ENCODE results near the gene WIPF3.

Gene WIPF3, protein sequence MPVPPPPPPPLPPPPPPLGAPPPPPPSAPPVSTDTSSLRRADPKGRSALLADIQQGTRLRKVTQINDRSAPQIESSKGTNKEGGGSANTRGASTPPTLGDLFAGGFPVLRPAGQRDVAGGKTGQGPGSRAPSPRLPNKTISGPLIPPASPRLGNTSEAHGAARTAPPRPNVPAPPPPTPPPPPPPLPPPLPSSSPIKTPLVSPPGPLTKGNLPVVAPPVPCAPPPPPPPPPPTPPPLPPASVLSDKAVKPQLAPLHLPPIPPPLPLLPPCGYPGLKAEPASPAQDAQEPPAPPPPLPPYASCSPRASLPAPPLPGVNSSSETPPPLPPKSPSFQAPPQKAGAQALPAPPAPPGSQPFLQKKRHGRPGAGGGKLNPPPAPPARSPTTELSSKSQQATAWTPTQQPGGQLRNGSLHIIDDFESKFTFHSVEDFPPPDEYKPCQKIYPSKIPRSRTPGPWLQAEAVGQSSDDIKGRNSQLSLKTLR

DNA sequence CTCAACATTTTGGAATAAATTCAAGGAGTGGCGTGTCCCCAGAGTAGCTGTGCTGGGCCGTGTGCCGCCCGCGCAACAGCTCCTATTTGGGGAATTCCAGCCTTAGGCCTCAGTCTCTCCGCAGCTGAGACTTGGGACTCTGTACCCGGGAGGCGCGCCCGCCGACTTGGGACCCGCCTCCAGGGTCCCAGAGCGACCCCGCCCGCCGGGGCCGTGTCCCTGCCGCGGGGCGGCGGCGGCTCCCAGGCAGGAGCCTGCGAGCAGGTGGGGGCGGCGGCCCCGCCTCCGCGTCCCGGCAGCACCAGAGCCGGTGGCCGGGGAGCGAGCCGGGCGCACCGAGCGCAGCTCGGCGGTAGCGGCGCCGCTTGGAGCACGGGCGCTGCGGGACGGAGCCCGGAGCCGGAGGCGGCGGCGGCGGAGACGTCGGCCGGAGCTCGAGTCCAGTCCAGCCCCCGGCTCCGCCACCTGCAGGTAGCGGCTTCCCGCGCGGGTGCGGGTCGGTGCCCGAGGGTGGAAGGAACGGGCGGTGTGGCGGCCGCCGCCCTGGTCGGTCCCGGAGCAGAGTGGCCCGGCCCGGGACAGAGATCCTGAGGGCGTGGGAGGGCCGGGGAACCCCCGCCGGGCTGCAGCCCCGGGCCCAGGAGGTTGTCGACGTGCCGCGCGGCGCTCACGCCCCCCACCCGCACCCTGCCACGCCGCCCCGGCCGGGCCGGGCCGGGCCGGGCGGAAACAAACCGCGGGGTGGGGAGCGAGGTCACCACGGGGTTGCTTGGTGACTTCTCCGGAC lies at the start of gene WIPF3:
WIPF3 (plus strand) TSS at position 301 of the 787 bp plus-strand sequence. CDS start 28,217 bp downstream, outside the sequence.
- in situ Hi-C loops (cut with MboI; ENCODE audit: low sequenced_read_pairs, unreplicated experiment), result no loop called here
- DNase-seq (ENCODE audit: low spot score), result peak; percentile 50
- TF ChIP-seq, protein P1, sequence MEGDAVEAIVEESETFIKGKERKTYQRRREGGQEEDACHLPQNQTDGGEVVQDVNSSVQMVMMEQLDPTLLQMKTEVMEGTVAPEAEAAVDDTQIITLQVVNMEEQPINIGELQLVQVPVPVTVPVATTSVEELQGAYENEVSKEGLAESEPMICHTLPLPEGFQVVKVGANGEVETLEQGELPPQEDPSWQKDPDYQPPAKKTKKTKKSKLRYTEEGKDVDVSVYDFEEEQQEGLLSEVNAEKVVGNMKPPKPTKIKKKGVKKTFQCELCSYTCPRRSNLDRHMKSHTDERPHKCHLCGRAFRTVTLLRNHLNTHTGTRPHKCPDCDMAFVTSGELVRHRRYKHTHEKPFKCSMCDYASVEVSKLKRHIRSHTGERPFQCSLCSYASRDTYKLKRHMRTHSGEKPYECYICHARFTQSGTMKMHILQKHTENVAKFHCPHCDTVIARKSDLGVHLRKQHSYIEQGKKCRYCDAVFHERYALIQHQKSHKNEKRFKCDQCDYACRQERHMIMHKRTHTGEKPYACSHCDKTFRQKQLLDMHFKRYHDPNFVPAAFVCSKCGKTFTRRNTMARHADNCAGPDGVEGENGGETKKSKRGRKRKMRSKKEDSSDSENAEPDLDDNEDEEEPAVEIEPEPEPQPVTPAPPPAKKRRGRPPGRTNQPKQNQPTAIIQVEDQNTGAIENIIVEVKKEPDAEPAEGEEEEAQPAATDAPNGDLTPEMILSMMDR (IDR thresholded peaks at IDR 0.05; ENCODE audit: borderline replicate concordance, control extremely low read depth, extremely low read depth, insufficient read depth, missing control alignments), result no peak

DNA sequence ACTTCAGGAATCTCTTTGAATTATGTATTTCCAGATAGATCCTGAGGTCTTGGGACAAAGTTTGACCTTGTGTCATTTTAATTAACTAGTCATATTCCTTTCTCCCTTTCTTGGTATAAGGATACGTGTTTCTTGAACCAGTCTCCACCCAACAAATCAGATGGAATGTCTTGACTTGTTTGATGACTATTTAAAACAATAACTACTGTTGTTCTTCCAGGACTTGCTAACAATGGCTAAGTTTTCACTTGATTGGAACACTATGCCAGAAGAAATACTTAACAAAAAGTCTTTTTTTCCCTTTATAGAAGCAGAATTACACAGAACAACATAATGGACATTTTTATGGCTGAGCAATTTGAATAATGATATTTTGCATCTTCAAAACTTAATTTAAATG lies 43.0 kb upstream of the WIPF3 start:
- in situ Hi-C loops (cut with MboI; ENCODE audit: low sequenced_read_pairs, unreplicated experiment), result no loop called here
- DNase-seq (ENCODE audit: low spot score), result no peak
- TF ChIP-seq, protein P1 (IDR thresholded peaks at IDR 0.05; ENCODE audit: borderline replicate concordance, control extremely low read depth, extremely low read depth, insufficient read depth, missing control alignments), result no peak

DNA sequence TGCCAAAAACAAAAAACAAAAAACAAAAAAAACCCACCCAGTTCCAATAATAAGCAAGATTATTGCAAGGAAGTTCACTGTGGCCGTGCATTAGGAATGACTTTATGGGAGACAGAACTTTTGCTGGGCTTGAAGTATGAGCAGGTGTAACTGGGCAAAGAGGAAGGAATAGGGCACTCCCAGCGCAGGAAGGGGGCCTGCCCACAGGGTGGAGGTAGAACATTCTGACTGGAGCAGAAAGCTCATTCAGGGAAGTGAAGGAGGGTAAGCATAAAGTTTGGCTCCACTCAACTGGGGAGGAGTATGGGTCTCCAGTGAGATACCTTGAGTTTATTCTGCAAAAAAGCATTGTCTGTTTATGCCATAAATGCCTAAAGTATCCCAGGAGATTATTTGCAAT lies 42.1 kb upstream of the WIPF3 start:
- TF ChIP-seq, protein P1 (IDR thresholded peaks at IDR 0.05; ENCODE audit: borderline replicate concordance, control extremely low read depth, extremely low read depth, insufficient read depth, missing control alignments), result no peak
- no peak for DNase-seq (ENCODE audit: low spot score)
- in situ Hi-C loops (cut with MboI; ENCODE audit: low sequenced_read_pairs, unreplicated experiment), result no loop called here

DNA sequence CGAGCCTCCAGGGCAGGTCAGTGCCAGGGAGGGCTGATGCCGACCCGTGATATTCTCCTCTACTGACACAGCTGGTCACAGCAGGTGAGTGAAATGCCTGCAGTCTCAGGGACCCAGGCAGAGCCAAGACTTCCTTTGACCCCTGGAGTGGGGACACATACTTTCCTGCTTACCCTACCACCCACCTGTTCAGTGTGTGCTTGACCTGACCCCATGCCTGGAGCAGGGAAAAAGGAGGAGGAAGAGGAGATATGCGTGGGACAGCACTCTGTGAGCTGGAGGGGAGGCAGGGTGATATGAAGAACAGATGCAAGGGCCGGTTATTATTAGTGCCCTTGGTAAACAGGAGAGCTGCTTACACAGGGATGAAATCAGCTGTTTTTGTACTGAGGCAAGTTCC lies 40.8 kb upstream of the WIPF3 start:
- DNase-seq (ENCODE audit: low spot score), result no peak
- TF ChIP-seq, protein P1 (IDR thresholded peaks at IDR 0.05; ENCODE audit: borderline replicate concordance, control extremely low read depth, extremely low read depth, insufficient read depth, missing control alignments), result no peak
- in situ Hi-C loops (cut with MboI; ENCODE audit: low sequenced_read_pairs, unreplicated experiment), result no loop called here

DNA sequence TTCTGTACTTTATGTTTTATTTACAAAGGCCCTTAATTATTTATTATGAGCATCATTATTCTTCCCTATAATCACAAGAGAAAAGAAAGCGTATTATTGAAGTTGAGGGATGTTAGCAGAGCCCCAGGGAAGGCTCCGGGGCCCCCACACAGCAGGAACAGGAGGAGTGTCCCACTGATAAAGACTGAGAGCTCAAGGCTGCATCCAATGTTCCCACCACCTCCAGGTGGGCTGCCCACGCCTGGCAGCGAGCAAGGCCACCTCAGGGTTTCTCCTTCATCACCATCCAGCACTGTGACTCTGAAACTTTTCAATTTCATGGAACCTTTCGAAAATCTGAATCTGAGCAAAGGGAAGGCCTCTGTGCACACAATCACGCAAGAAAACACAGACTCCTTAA lies 35.9 kb upstream of the WIPF3 start:
- in situ Hi-C loops (cut with MboI; ENCODE audit: low sequenced_read_pairs, unreplicated experiment), result no loop called here
- TF ChIP-seq, protein P1 (IDR thresholded peaks at IDR 0.05; ENCODE audit: borderline replicate concordance, control extremely low read depth, extremely low read depth, insufficient read depth, missing control alignments), result no peak
- no peak for DNase-seq (ENCODE audit: low spot score)

DNA sequence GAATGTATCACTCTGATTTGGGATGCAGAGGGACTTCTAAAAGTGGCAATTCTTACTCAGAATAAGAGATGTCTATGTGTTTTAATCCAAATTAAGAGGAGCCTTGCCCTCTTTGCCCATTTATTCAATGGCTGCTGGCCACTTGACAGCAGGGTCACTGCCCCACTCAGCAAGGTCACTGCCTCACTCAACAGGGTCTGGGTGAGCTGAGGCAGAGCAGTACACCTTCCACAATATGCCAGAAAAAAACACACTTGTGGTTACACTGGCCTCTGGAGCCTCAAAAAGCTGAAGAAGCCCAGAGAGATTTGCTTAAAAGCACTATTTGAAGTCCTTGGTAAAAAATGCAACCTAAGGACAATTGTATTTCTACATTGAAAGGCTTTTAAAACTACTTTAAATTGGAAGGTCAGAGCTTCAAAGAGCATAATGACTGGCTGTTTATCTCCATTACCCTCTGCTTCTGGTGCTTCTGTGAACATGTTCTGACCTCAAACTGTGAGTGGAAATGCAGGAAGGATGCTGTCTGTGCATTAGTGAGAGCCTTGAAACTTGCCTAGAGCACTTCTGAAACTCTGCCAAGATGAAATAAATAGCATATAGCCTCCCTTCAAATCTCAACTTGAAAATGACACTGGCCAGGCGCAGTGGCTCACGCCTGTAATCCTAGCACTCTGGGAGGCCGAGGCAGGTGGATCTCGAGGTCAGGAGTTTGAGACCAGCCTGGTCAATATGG lies 35.1 kb upstream of the WIPF3 start:
- TF ChIP-seq, protein P1 (IDR thresholded peaks at IDR 0.05; ENCODE audit: borderline replicate concordance, control extremely low read depth, extremely low read depth, insufficient read depth, missing control alignments), result no peak
- in situ Hi-C loops (cut with MboI; ENCODE audit: low sequenced_read_pairs, unreplicated experiment), result no loop called here
- no peak for DNase-seq (ENCODE audit: low spot score)
